Right ventricle myocardium superior (tissue), 1 donor: ENCODE data around the gene PTPRB. TPM values are rescaled to one million over a fixed set of nuclear protein-coding genes. Genes with fewer than 3 reads are reported as not detected.

Experiments
- ATAC-seq: fragments of 200-7000 bp; cut with Tn5 transposase; one replicate; pipeline ENCODE4 v1.9.1; 2020; ENCODE audit warnings: mild to moderate bottlenecking; ENCODE audit not compliant: poor library complexity
- DNase-seq: peaks from one replicate; pipeline ENCODE4 v3.0.0-alpha.2; 2020
- intact Hi-C: fragments of 100-400 bp; cut with DNase I; formaldehyde crosslinking; loops from one replicate; pipeline ENCODE4 v1.11.2; 2022
- total RNA-seq: library from RNA; stranded (reverse); fragmentation: NEBNext Ultra II Directional; extraction: Animal tissue kit (Norgen Biotek cat#: 25700); gene quantifications from one replicate; pipeline ENCODE4 v1.2.1, GENCODE V29; 2021
- donor health status: DM: no; HTN: yes; CAD: no; lungs with severe emphysema.

PTPRB gene
- total RNA-seq, 1 donor from 2014 or later, result 34.6 TPM

DNA sequence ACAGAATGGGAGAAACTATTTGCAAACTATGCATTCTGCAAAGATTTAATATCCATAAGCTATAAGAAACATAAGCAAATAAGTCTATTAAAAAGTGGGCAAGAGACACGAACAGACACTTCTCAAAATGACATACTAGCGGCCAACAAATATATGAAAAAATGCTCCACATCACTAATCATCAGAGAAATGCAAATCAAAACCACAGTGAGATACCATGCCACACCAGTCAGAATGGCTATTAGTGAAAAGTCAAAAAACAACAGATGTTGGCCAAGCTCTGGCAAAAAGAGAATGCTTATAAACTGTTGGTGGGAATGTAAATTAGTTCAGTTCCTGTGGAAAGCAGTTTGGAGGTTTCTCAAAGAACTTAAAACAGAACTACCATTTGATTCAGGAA lies 149.8 kb downstream of the PTPRB start:
- intact Hi-C loops, result no loop called here
- DNase-seq, result no peak
- no peak for ATAC-seq

DNA sequence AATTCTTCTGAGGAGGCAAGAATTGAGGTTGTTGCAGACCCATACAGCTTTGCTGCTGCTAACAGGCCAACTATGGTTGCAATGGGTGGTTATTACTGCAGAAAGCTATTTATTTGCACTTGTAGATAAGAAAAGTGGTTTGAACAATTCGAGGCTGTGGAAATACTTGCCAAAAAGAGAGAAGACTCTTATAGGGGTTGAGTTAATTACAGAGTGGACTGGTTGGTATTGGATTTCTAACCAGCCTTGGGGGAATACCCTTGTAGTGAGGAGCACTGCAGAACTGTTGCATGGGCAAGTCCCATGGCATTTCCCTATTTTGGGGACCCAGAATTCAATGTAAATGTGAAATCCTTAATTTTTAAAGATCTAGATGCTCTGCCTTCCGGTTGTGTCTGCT lies 150.6 kb downstream of the PTPRB start:
- intact Hi-C loops, result no loop called here

DNA sequence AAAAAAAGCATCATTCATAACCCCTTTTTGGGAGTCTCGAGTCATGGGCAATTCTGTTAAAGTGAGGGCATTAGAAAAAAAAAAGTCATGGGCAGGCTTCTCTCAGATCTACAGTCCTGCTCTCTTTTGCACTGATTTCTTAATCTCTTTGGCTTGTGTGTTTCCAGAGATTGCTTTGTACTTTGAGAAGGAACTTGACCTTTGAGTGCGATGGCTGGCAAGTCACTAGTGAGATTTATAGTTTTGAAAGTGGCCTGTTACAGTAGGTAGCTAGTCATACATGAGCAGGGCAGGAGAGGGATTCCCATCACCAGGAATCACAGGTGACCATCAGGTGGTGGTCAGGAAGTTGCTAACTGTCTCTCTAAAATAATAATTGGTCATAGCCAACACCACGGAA lies 151.5 kb downstream of the PTPRB start:
- no peak for ATAC-seq
- intact Hi-C loops, result no loop called here
- DNase-seq, result no peak

More for the DNA sequence above, 150.6 kb downstream of the PTPRB start:
- DNase-seq (no peak), ATAC-seq (no peak)

- DNase-seq (no peak), ATAC-seq (no peak)
- intact Hi-C loops, result no loop called here
Measured at GRCh38 chr12:70484464-70484863, 152.8 kb downstream of the PTPRB start.

- ATAC-seq, result no peak
- intact Hi-C loops, result no loop called here
- DNase-seq, result no peak
Measured at GRCh38 chr12:70482764-70483163, 154.5 kb downstream of the PTPRB start.

GRCh38 chr12:70469221-70469820 lies 167.9 kb downstream of the PTPRB start:
- intact Hi-C loops, result no loop called here
- DNase-seq, result no peak

GRCh38 chr12:70468741-70469140 lies 168.5 kb downstream of the PTPRB start:
- ATAC-seq (no peak), DNase-seq (no peak)
- intact Hi-C loops, result no loop called here

More at GRCh38 chr12:70469221-70469820, 167.9 kb downstream of the PTPRB start:
- ATAC-seq, result no peak

- ATAC-seq (no peak), DNase-seq (no peak)
- intact Hi-C loops, result no loop called here
Measured at GRCh38 chr12:70467918-70468733, 169.1 kb downstream of the PTPRB start.

DNA sequence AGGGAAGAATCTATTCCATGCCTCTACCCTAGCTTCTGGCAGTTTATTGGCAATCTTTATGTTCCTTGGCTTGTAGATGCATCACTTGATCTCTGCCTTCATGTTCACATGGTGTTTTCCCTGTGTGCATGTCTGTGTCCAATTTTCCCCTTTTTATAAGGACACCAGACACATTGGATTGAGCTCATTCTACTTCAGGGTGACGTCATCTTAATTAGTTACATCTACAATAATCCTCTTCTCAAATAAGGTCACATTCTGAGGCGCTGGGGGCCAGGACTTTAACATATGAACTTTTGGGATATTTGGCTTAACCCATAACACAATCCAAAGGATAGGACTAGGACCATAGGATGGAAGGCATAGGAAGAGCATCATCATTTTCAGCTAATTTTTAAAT lies 169.8 kb downstream of the PTPRB start:
- no peak for ATAC-seq
- DNase-seq, result no peak
- intact Hi-C loops, result no loop called here

DNA sequence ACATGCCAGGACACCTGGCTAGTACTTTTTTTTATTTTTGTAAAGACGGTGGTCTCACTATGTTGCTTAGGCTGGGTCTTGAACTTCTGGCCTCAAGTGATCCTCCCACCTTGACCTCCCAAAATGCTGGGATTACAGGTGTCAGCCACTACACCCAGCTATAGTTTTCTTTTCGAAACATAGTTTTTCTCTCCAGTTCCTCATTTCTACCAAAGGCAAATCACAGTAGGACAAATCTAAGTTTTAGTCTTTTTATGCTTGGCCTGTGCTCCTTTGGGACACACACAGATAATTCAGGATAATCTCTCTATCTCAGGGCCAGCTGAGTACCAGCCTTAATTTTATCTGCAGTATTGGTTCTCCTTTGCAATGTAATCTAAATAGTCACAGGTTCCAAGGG lies 170.5 kb downstream of the PTPRB start:
- DNase-seq (no peak), ATAC-seq (no peak)
- intact Hi-C loops, result no loop called here
